ENCODE data around the gene TTC28.
"Not testable (repeated sequence)": the region's sequence is repeated elsewhere in the genome, so short reads cannot be mapped to it uniquely, and the experiment has no call there.

TTC28 gene

GRCh38 chr22:28679611-28680287 lies at the start of gene TTC28:
TSS of gene TTC28 (minus strand) at chr22:28679840. CDS start at chr22:28679723, 117 bp downstream.
- peak; percentile 80 for DNase-seq (ENCODE audit: low spot score)

- no peak for DNase-seq (ENCODE audit: low spot score)
Measured at GRCh38 chr22:28728621-28729313, 49.1 kb upstream of the TTC28 start.

GRCh38 chr22:28728002-28728401 lies 48.4 kb upstream of the TTC28 start:
- DNase-seq (ENCODE audit: low spot score) = no peak

- DNase-seq (ENCODE audit: low spot score) = no peak
Measured at GRCh38 chr22:28718044-28718443, 38.4 kb upstream of the TTC28 start.

GRCh38 chr22:28716686-28717085 lies 37.0 kb upstream of the TTC28 start:
- no peak for DNase-seq (ENCODE audit: low spot score)

GRCh38 chr22:28715611-28716010 lies 36.0 kb upstream of the TTC28 start:
- DNase-seq (ENCODE audit: low spot score) = no peak

GRCh38 chr22:28714043-28714628 lies 34.5 kb upstream of the TTC28 start:
- no peak for DNase-seq (ENCODE audit: low spot score)

GRCh38 chr22:28711820-28712777 lies 32.5 kb upstream of the TTC28 start:
- no peak for DNase-seq (ENCODE audit: low spot score)

- DNase-seq (ENCODE audit: low spot score) = no peak
Measured at GRCh38 chr22:28711341-28711740, 31.7 kb upstream of the TTC28 start.

- DNase-seq (ENCODE audit: low spot score) = no peak
Measured at GRCh38 chr22:28710576-28711191, 31.0 kb upstream of the TTC28 start.

- no peak for DNase-seq (ENCODE audit: low spot score)
Measured at GRCh38 chr22:28710107-28710506, 30.5 kb upstream of the TTC28 start.

GRCh38 chr22:28706845-28707244 lies 27.2 kb upstream of the TTC28 start:
- no peak for DNase-seq (ENCODE audit: low spot score)

GRCh38 chr22:28703436-28703835 lies 23.8 kb upstream of the TTC28 start:
- DNase-seq (ENCODE audit: low spot score) = no peak

- DNase-seq (ENCODE audit: low spot score) = no peak
Measured at GRCh38 chr22:28702891-28703290, 23.3 kb upstream of the TTC28 start.

- DNase-seq (ENCODE audit: low spot score) = not testable (repeated sequence)
Measured at GRCh38 chr22:28693041-28693760, 13.6 kb upstream of the TTC28 start.

- not testable (repeated sequence) for DNase-seq (ENCODE audit: low spot score)
Measured at GRCh38 chr22:28689796-28690195, 10.2 kb upstream of the TTC28 start.

GRCh38 chr22:28682966-28683365 lies 3.3 kb upstream of the TTC28 start:
- DNase-seq (ENCODE audit: low spot score) = not testable (repeated sequence)

GRCh38 chr22:28680813-28681490 lies 1.3 kb upstream of the TTC28 start:
- DNase-seq (ENCODE audit: low spot score) = not testable (repeated sequence)

- peak; percentile 14 for DNase-seq (ENCODE audit: low spot score)
Measured at GRCh38 chr22:28678778-28679610, 646 bp downstream of the TTC28 start.

All from putamen (tissue), 1 donor.